ENCODE measurements around the gene HDAC4. TPM values are rescaled to one million over a fixed set of nuclear protein-coding genes. Genes with fewer than 3 reads are reported as not detected.

HDAC4 gene
- total RNA-seq, 1 experiment from 2014 or later, result 44.4 TPM

- ChIA-PET POLR2A (no interaction called here), CTCF (no interaction called here)
- Mint-ChIP-seq H3K36me3 (peaks cover 4% of the 10 kb centered on the region), H3K9me3 (peaks cover 5% of the 10 kb centered on the region), H3K27me3 (ENCODE audit: low read depth) (no peaks in the 10 kb centered on the region), H3K4me3 (no peak overlapping the region), H3K4me1 (peaks cover 50% of the 10 kb centered on the region), H3K27ac (no peak overlapping the region)
- TF ChIP-seq SMAD3 (CRISPR knock-in tag; IDR thresholded peaks at IDR 0.05; ENCODE audit: borderline replicate concordance) (no peak), CBFB (CRISPR knock-in tag; IDR thresholded peaks at IDR 0.05; ENCODE audit: low read depth) (no peak), PREB (CRISPR knock-in tag; IDR thresholded peaks at IDR 0.05; ENCODE audit: borderline replicate concordance) (no peak), NFYB (CRISPR knock-in tag; conservative IDR thresholded peaks at IDR 0.05; ENCODE audit: low read depth) (no peak), GTF2I (CRISPR knock-in tag; conservative IDR thresholded peaks at IDR 0.05) (no peak), MLX (CRISPR knock-in tag; IDR thresholded peaks at IDR 0.05) (no peak), ZNF396 (CRISPR knock-in tag; IDR thresholded peaks at IDR 0.05; ENCODE audit: borderline replicate concordance) (no peak), GRHL2 (CRISPR knock-in tag; IDR thresholded peaks at IDR 0.05; ENCODE audit: insufficient replicate concordance, severe bottlenecking) (no peak), RELA (CRISPR knock-in tag; IDR thresholded peaks at IDR 0.05; ENCODE audit: borderline replicate concordance) (no peak), ZNF219 (CRISPR knock-in tag; IDR thresholded peaks at IDR 0.05; ENCODE audit: borderline replicate concordance) (no peak), ZSCAN18 (CRISPR knock-in tag; IDR thresholded peaks at IDR 0.05) (no peak), SMAD4 (CRISPR knock-in tag; IDR thresholded peaks at IDR 0.05) (no peak)
- no peak for DNase-seq (ENCODE audit: low spot score)
- no peak for ATAC-seq
These were observed 148.4 kb downstream of the HDAC4 start for GRCh38 chr2:239252393-239252792.

GRCh38 chr2:239251971-239252370, 148.8 kb downstream of the HDAC4 start:
- H3K27me3 Mint-ChIP-seq (ENCODE audit: low read depth), result no peaks in the 10 kb centered on the region
- H3K9me3 Mint-ChIP-seq, result peaks cover under 1% of the 10 kb centered on the region; the same call in 1 of the 2 replicates

More at GRCh38 chr2:239251971-239252370, 148.8 kb downstream of the HDAC4 start:
- Mint-ChIP-seq H3K4me3 (no peak overlapping the region), H3K36me3 (no peaks in the 10 kb centered on the region), H3K4me1 (peaks cover 54% of the 10 kb centered on the region), H3K27ac (no peak overlapping the region)
- POLR2A ChIA-PET, result no interaction called here
- DNase-seq (ENCODE audit: low spot score) (no peak), ATAC-seq (no peak)
- TF ChIP-seq IRF2 (CRISPR knock-in tag; IDR thresholded peaks at IDR 0.05; ENCODE audit: borderline replicate concordance, low read depth) (no peak), MXD4 (CRISPR knock-in tag; IDR thresholded peaks at IDR 0.05; ENCODE audit: borderline replicate concordance) (no peak), CREB1 (CRISPR knock-in tag; IDR thresholded peaks at IDR 0.05) (no peak), FOXK1 (CRISPR knock-in tag; IDR thresholded peaks at IDR 0.05) (no peak), ZNF317 (CRISPR knock-in tag; IDR thresholded peaks at IDR 0.05; ENCODE audit: borderline replicate concordance, low read depth) (no peak), NR3C1 (CRISPR knock-in tag; conservative IDR thresholded peaks at IDR 0.05; ENCODE audit: low read depth) (no peak), SP1 (CRISPR knock-in tag; conservative IDR thresholded peaks at IDR 0.05) (no peak), ATF6 (CRISPR knock-in tag; IDR thresholded peaks at IDR 0.05) (no peak), STAT6 (CRISPR knock-in tag; conservative IDR thresholded peaks at IDR 0.05; ENCODE audit: low read depth) (no peak), ZNF671 (CRISPR knock-in tag; IDR thresholded peaks at IDR 0.05) (no peak), TCF7 (CRISPR knock-in tag; IDR thresholded peaks at IDR 0.05; ENCODE audit: low read depth) (no peak), PRRX2 (CRISPR knock-in tag; IDR thresholded peaks at IDR 0.05) (no peak), CBFB (CRISPR knock-in tag; IDR thresholded peaks at IDR 0.05; ENCODE audit: low read depth) (no peak), ZNF219 (CRISPR knock-in tag; IDR thresholded peaks at IDR 0.05; ENCODE audit: borderline replicate concordance) (no peak), ZNF121 (CRISPR knock-in tag; IDR thresholded peaks at IDR 0.05) (no peak), USF2 (CRISPR knock-in tag; IDR thresholded peaks at IDR 0.05) (no peak), NR1H2 (CRISPR knock-in tag; IDR thresholded peaks at IDR 0.05) (no peak), OVOL2 (CRISPR knock-in tag; IDR thresholded peaks at IDR 0.05; ENCODE audit: borderline replicate concordance) (no peak), ZNF423 (CRISPR knock-in tag; IDR thresholded peaks at IDR 0.05) (no peak)
- CTCF ChIA-PET, result no interaction called here

All from WTC11 (cell line).